Esophagus mucosa (tissue), 1 donor: ENCODE data around the gene LRRC28. TPM values are rescaled to one million over a fixed set of nuclear protein-coding genes. Genes with fewer than 3 reads are reported as not detected.

Experiments
- ATAC-seq: fragments of 200-7000 bp; cut with Tn5 transposase; one replicate; pipeline ENCODE4 v1.9.1; 2020
- total RNA-seq: library from RNA; stranded (reverse); gene quantifications from one replicate; pipeline ENCODE4 v1.2.4, GENCODE V29; 2023
- donor health status: DM: yes; HTN: yes; CAD: no.

Gene LRRC28
- total RNA-seq, 1 donor from 2014 or later = 21.3 TPM

DNA sequence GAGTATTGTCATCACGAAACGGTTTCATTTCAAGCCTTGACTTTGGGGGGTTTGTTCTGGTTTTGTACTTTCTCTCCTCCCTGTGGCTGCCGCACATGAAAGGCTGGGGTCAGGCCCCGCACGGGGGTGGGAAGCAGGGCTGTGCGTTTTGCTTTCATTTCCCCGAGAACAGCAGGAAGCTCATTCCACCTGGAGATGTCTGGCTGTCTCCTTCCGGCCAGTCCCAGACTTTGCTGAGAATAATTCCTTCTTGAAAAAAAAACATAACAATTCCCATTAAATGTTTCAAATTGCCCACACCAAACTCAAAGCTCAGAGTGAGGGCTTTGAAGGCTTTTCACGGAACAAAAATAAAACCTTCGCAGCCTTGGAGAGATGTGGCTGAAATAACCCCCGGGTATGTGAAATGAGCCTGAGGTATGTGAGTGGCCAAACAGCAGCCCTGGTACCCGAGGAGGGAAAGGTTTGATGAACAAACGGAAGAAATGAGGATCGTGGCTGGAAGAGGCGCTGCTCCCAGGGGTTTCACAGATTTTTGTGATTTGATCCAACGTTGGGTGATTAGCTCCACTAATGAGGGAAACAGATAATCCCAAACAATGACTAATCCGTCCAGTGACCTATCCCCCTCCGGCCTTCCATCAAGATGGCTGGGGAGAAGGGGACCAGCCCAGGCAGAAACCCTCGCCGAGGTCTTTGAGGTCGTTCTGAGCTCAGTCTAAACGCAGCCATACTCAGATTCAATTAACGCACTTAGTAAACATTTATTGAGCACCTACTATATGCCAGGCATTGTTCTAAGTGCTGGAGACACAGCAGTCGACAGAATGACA lies 187.6 kb downstream of the LRRC28 start:
- no peak for ATAC-seq

DNA sequence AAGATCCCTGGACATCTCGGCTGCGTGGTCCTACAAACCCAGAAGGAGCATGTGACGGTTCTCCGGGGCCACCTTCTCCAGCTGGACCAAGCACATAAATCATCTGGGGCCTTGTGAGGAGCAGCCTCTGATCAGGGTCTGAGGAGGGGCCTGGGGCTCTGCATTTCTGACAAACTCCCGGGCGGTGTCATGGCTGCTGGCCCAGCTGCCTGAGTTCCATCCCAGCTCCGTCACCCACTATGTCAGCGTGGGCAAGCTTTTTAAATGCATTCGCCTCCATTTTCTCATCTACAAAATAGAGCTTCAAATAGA lies 188.2 kb downstream of the LRRC28 start:
- ATAC-seq = no peak

GRCh38 chr15:99440029-99440428 lies 188.7 kb downstream of the LRRC28 start:
- no peak for ATAC-seq

Other genes starting within 250 kb of the LRRC28 start
- not detected for gene PGPEP1L, start 243.7 kb upstream of the LRRC28 start, total RNA-seq
- gene SYNM, start 146.4 kb upstream of the LRRC28 start, total RNA-seq = 6.0 TPM
- gene TTC23, start 1.9 kb upstream of the LRRC28 start, total RNA-seq = 13.9 TPM